Ascending aorta (tissue), 2 donors: Measurements from ENCODE around the gene NCKAP5. TPM values are rescaled to one million over a fixed set of nuclear protein-coding genes. Genes with fewer than 3 reads are reported as not detected.
"Not testable (repeated sequence)": the region's sequence is repeated elsewhere in the genome, so short reads cannot be mapped to it uniquely, and the experiment has no call there.

Experiments
- DNase-seq, 2 donors: peaks; one replicate each; pipeline ENCODE4 v3.0.0-alpha.2; 2019; ENCODE audit warnings: low spot score in 2 of 2
- H3K27ac ChIP-seq, 2 donors: fragments of 200-600 bp; sonication (generic); one replicate each; pipeline ENCODE4 v1.5.1; 2016 to 2017; ENCODE audit warnings: mild to moderate bottlenecking in 1 of 2
- H3K27me3 ChIP-seq: fragments of 200-600 bp; sonication (generic); one replicate; pipeline ENCODE4 v1.5.1; 2017
- H3K36me3 ChIP-seq, 2 donors: fragments of 200-600 bp; sonication (generic); one replicate each; pipeline ENCODE4 v1.5.1; 2016
- H3K4me1 ChIP-seq, 2 donors: fragments of 200-600 bp; sonication (generic); one replicate each; pipeline ENCODE4 v1.5.1; 2016 to 2017; ENCODE audit warnings: mild to moderate bottlenecking in 1 of 2
- H3K4me3 ChIP-seq, 2 donors: fragments of 200-600 bp; sonication (generic); one replicate each; pipeline ENCODE4 v1.5.1; 2016 to 2017; ENCODE audit warnings: mild to moderate bottlenecking in 1 of 2
- H3K9me3 ChIP-seq, 2 donors: fragments of 200-600 bp; sonication (generic); one replicate each; pipeline ENCODE4 v1.5.1; 2016
- intact Hi-C: fragments of 100-400 bp; cut with DNase I; formaldehyde crosslinking; loops from one replicate; pipeline ENCODE4 v1.15.1; 2023
- total RNA-seq: library from RNA; depleted of rRNA; stranded (reverse); fragments of >200 nt; gene quantifications from one replicate; pipeline ENCODE4 v1.1.0, GENCODE V29; 2016
- TF ChIP-seq, protein P1 (sequence below), 3 experiments: fragments of 200-600 bp in 2 of 3; fragments of 450-650 bp in 1 of 3; sonication (generic) in 2 of 3; IDR thresholded peaks; one replicate each; pipeline ENCODE4 v1.5.1; 2016 to 2019; ENCODE audit warnings: antibody characterized with exemption in 3 of 3, mild to moderate bottlenecking in 1 of 3, moderate library complexity in 1 of 3

NCKAP5 gene
- total RNA-seq, 1 donor from 2014 or later: 0.75 TPM

DNA sequence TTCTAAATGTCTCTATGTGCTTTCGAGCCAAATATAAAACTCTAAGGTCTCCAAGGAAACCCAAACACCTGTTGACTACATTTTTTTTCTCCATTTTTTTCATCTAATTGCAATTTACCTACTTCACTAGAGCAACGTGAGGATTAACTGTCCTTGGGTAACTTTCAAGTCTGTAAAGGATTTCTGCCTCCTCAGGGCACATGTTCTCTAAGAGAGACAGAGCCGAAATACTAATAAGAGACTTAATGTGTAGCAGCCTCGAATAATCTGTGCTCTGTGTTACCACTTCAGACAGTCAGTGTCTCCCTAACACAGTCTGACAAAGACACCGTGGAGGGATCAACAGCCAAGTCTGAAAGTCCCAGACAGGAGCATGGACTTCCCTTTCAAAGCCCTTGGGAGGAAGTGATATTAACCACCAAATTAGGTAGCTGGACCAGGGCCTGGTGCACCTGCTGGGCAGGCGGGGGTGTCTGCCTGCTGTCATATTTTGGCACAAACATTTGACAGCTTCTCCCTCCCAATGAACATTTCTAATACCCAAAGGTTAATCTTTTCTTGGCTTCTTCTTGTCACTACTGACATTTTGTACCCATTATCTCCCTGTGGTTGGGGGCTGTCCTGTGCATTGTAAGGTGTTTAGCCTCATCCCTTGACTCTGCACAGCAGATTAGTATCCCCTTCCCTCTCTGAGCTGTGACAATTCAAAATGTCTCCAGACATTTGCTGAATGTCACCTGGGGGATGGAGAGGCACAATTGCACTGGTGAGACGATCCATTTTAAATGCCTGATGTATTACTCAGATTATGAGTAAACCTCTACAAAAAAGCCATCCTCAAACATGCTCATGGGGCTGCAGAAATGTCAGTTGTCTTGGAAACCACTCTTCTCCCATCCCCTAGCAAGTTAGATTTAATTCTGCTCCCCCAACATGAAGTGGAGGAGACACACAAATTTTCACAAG, 852.6 kb downstream of the NCKAP5 start:
- H3K4me1 ChIP-seq: no peaks in the 10 kb centered on the region
- H3K4me3 ChIP-seq: no peak overlapping the region
- H3K27me3 ChIP-seq: no peaks in the 10 kb centered on the region
- no peaks in the 10 kb centered on the region for H3K9me3 ChIP-seq
- DNase-seq: no peak
- no peaks in the 10 kb centered on the region for H3K36me3 ChIP-seq
- intact Hi-C loops: no loop called here
- no peak overlapping the region for H3K27ac ChIP-seq
- TF ChIP-seq, protein P1, sequence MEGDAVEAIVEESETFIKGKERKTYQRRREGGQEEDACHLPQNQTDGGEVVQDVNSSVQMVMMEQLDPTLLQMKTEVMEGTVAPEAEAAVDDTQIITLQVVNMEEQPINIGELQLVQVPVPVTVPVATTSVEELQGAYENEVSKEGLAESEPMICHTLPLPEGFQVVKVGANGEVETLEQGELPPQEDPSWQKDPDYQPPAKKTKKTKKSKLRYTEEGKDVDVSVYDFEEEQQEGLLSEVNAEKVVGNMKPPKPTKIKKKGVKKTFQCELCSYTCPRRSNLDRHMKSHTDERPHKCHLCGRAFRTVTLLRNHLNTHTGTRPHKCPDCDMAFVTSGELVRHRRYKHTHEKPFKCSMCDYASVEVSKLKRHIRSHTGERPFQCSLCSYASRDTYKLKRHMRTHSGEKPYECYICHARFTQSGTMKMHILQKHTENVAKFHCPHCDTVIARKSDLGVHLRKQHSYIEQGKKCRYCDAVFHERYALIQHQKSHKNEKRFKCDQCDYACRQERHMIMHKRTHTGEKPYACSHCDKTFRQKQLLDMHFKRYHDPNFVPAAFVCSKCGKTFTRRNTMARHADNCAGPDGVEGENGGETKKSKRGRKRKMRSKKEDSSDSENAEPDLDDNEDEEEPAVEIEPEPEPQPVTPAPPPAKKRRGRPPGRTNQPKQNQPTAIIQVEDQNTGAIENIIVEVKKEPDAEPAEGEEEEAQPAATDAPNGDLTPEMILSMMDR (IDR thresholded peaks at IDR 0.05): no peak

DNA sequence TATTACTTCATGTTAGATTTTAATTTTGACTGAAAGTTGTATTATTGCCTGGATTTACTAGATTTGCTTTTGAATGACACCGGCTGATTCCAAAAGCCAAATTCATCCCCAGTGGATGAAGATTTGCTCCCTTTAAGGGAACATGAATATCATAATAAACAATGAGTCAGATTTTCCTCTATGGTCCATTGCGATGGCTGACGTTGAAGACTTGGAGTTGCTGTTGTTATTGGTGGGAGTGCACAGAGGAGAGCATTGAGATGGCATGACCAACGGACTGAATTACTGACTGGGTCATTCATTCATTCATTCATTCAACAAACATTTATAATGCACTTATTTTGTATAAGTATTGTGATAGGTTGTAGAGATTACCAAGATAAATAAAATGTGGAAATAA, 864.9 kb downstream of the NCKAP5 start:
- H3K36me3 ChIP-seq: no peaks in the 10 kb centered on the region
- intact Hi-C loops: no loop called here
- no peaks in the 10 kb centered on the region for H3K4me1 ChIP-seq
- DNase-seq: no peak
- H3K27ac ChIP-seq: no peak overlapping the region
- no peaks in the 10 kb centered on the region for H3K27me3 ChIP-seq
- TF ChIP-seq, protein P1 (IDR thresholded peaks at IDR 0.05): no peak
- no peaks in the 10 kb centered on the region for H3K9me3 ChIP-seq
- no peak overlapping the region for H3K4me3 ChIP-seq

DNA sequence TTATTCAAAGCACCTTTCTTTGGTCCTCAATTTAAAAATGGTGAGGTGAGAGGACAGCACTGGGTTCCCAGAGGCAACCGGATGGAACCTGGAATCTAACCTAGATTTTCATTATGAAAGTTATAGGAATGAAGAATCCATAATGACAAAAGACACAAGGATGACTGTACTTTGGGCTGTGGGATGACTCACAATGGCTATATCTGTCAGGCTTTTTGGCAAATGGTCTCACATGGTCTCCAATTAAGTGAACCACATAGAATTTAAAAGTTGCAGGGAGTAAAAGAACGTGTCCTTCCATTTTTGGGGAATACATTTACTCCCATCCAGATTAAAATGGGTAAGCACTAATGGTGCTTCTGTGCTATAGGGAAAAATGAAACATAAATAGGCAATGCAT, 866.5 kb downstream of the NCKAP5 start:
- TF ChIP-seq, protein P1 (IDR thresholded peaks at IDR 0.05): no peak
- H3K27ac ChIP-seq: no peak overlapping the region
- no peak overlapping the region for H3K4me3 ChIP-seq
- no peaks in the 10 kb centered on the region for H3K9me3 ChIP-seq
- no peaks in the 10 kb centered on the region for H3K27me3 ChIP-seq
- intact Hi-C loops: no loop called here
- no peak for DNase-seq
- no peaks in the 10 kb centered on the region for H3K36me3 ChIP-seq
- H3K4me1 ChIP-seq: no peaks in the 10 kb centered on the region

DNA sequence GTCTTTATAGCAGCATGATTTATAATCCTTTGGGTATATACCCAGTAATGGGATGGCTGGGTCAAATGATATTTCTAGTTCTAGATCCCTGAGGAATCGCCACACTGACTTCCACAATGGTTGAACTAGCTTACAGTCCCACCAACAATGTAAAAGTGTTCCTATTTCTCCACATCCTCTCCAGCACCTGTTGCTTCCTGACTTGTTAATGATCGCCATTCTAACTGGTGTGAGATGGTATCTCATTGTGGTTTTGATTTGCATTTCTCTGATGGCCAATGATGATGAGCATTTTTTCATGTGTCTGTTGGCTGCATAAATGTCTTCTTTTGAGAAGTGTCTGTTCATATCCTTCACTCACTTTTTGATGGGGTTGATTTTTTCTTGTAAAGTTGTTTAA, 868.5 kb downstream of the NCKAP5 start:
- H3K27me3 ChIP-seq, intact Hi-C loops, H3K4me3 ChIP-seq, H3K9me3 ChIP-seq, H3K4me1 ChIP-seq, H3K36me3 ChIP-seq, H3K27ac ChIP-seq, DNase-seq: not testable (repeated sequence)

DNA sequence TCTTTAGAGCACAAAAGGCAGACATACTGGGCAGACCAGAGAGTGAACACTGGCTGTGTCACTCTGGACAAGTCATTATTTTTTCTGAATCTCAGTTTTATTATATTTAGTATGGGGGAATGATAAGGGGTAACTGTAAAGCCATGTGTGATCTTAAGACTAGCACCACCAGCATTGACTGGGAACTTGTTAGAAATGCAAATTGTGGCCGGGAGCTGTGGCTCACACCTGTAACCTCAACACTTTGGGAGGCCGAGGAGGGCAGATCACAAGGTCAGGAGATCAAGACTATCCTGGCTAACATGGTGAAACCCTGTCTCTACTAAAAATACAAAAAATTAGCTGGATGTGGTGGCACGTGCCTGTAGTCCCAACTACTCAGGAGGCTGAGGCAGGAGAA, 869.9 kb downstream of the NCKAP5 start:
- DNase-seq, H3K27ac ChIP-seq, H3K27me3 ChIP-seq, H3K4me1 ChIP-seq, intact Hi-C loops, H3K4me3 ChIP-seq, H3K36me3 ChIP-seq, H3K9me3 ChIP-seq: not testable (repeated sequence)

DNA sequence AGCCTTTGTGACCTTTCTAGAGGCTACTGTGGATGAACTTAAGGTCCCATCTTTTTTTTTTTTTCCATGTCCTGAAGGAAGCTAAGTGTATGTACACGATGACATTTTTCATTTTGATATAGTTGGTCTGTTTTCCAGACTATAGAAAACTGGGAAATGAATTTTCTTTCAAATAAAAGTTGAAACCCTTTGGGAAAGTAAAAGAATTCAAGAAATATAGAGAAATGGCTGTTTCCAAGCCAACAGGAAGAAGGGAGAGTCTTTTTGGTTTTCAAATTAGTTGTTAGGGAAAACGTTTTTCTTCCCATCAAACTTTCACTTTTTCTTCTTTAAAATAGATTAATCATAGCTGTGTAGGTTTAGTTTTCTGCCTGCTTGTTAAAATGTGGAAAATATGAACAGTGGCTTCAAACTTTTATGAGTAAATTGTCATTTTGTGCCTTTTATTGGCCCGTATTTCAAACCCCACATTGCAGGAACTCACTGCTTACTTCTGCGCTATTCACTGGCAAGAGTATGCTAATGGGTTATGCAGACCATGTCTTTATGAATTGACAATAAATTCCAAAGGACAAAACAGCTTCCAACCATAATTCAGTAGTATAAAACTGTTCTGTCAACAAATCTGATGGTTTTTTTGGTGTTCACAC, 870.6 kb downstream of the NCKAP5 start:
- Histone ChIP-seq H3K9me3 (no peaks in the 10 kb centered on the region), H3K27me3 (no peaks in the 10 kb centered on the region), H3K36me3 (no peaks in the 10 kb centered on the region), H3K4me1 (no peaks in the 10 kb centered on the region), H3K27ac (no peak overlapping the region), H3K4me3 (no peak overlapping the region)
- TF ChIP-seq, protein P1 (IDR thresholded peaks at IDR 0.05): no peak
- DNase-seq: no peak
- intact Hi-C loops: no loop called here
